HG03460 (cell line): Measurements from ENCODE around the gene FBXW11.
"Not testable (repeated sequence)": the region's sequence is repeated elsewhere in the genome, so short reads cannot be mapped to it uniquely, and the experiment has no call there.

Source experiments
- ATAC-seq: cut with Tn5 transposase; IDR thresholded peaks from one replicate; pipeline ENCODE4 v1.9.1; 2021; ENCODE audit not compliant: unreplicated experiment

The FBXW11 gene

DNA sequence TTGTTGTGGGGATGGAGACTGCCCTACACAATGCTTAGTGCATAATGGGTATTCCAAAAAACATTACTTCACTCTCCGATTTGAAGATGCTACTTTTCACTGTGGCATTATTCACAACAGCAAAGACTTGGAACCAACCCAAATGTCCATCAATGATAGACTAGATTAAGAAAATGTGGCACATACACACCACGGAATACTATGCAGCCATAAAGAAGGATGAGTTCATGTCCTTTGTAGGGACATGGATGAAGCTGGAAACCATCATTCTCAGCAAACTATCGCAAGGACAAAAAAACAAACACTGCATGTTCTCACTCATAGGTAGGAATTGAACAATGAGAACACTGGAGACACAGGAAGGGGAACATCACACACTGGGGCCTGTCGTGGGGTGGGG, 90.7 kb downstream of the FBXW11 start:
- not testable (repeated sequence) for ATAC-seq

GRCh38 chr5:171914726-171915338, 91.6 kb downstream of the FBXW11 start:
- no peak for ATAC-seq

GRCh38 chr5:171913987-171914273, 92.5 kb downstream of the FBXW11 start:
- ATAC-seq, result no peak

GRCh38 chr5:171911152-171911551, 95.3 kb downstream of the FBXW11 start:
- ATAC-seq, result no peak

DNA sequence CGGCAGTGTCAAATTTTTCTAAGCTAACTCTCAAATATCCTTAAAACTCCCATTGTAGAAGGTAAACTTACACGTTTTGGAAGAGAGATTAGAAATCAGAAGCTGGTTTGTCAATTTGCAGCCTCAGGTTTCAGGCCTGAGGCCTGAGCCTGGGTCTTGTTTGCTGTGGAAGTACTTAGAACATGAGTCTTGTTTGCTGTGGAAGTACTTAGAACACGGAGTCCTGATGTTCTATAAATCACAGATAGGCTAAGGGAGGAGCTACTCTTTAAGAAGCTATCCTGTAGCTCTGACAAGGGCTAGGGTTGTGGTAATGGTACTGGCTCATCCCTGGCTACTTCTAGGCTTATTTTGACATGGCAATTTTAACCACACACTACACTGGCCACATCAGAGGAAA, 97.8 kb downstream of the FBXW11 start:
- no peak for ATAC-seq

GRCh38 chr5:171907725-171908343, 98.6 kb downstream of the FBXW11 start:
- ATAC-seq, result peak; percentile 66

DNA sequence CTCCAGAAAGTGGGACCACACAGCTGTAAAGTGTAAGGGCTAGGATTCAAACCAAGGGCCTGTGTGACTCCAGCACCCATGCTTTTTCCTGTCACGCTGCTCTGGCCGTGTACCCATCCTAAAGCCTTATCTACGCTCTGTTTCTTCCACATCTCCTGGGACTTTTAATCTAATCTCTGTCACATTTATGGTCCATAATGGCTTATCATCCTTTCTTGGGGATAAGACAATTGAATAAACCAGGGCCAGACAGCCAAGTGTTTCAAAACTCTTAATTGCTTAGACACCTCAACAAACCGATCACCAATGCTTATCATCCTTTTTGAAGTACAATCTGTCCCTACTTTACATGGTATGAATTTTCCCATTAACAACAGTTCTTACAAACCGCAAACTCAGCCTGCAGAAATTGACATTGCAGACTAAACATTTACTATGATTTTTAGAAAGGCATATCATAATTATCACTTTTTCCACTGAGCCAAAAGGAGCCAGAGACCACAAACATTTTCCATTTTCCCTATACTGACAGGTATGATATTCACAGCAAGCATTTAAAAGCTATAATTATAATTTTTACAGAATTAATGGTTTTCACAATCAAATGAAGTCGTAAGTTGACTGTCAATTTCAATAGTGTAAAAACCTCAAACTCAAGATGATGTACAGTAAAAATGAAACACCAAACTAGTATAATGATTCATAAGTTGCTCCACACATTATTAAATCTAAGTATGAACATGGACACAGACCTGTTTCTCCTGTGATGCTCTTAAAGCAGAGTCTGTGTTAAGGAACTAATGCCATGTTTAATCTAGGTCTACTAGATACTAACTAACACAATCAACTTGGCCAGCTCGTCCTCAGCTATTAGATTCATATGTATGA, 99.5 kb downstream of the FBXW11 start:
- no peak for ATAC-seq

DNA sequence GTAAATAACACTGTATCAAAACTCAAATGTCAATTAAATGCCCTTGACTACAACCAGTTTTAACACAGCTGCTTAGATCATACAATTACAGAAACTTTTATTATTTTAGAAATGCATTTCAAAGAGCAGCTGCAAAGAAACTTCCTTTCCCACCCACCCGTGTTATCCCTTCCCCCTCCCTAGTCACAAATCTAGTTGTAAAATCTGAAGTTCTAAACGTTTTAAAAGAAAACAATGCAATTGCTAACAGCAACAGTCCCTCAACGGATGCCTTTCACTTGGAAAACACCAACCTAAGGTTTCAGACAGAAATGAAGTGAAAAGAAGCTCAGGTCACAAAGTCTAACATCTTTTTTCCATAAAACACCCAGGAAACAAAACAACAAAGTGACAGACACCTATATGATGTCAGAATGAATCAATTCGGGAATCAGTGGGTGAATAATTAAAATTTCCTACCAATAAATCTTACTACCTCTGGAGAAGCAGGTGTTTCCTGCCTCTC, 100.3 kb downstream of the FBXW11 start:
- no peak for ATAC-seq

- ATAC-seq, result no peak
Measured at GRCh38 chr5:171904886-171905285, 101.6 kb downstream of the FBXW11 start.

DNA sequence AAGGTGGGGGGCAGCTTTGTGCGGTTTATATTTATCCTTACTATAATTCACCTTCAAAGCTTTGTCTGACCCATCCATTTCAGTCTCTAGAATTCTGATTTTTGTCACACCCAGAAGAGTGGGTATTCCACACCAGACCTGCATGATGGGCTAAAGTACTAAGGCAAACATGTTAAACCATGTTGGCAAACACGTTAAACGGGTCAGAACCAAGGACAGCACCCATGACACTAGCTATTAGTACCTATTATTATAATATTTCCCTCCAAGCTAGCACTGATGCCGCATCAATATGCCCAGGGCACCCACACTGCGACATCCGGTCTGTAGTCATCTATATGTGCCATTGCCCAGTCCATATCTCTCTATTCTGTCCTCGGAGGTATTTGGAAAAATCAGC, 104.7 kb downstream of the FBXW11 start:
- no peak for ATAC-seq

DNA sequence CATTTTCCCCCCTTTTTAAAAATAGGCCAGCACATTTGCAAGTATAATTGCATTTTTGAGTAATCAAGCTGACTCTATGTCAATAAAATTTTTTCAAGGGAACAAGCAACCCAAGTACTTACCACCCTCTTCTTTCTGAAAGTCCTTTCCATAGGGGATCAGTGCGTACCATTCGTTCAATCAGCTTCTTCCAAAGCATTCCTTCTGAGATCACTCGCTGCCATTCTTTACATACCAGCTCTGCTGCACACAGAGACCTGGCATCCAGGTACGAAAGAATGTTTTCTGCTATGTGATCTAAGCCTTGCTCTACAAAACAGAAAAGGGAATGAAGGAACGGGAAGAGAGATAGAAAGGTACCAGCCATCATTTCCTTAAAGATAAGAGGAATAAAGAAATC, 106.6 kb downstream of the FBXW11 start:
- no peak for ATAC-seq

- ATAC-seq, result no peak
Measured at GRCh38 chr5:171898879-171899278, 107.6 kb downstream of the FBXW11 start.

DNA sequence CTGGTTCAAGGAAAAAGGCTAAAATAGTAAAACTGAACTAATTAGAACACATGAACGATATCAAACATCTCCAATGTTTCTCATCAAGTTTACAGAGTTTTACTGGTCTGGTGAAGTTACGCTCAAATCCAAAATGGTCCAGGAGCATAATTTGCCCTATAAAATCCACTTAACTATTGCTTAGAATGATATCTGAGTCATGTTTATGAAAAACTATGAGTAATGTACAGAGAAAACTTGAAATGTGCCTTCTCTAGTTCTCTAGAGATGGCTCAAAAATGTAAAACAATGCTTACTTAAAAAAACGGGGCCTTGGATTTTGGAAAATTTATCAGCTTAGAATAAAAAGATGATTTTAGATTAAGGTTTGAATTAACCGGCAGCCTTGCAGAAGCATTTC, 108.1 kb downstream of the FBXW11 start:
- ATAC-seq, result no peak

- no peak for ATAC-seq
Measured at GRCh38 chr5:171897231-171897630, 109.2 kb downstream of the FBXW11 start.

- no peak for ATAC-seq
Measured at GRCh38 chr5:171895081-171895480, 111.4 kb downstream of the FBXW11 start.

DNA sequence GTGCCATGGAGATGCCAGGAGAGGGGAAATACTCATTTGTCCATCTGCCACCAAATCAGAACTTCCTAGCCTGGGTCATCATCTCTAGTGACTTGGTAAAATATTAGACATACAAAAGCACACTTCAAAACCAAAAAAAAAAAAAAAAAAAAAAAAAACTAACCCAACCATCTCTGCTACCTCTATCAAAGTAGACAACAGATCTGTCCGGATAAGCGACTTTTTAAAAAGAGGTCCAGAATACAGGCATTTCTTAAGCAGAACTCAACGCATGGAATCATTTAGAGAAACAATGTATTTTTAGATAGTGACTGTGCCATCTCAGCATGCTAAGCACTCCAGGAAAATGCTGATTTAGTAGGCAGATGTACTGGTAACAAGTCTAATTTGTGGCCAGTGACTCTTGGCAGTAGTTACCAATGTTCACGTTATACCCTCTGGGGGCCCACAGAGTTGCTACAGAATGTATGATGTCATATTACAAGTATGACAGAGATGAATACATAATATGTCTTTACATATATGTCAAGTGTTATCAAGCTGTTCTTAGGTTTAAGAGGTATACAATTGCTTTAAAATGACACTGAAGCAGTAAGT, 113.0 kb downstream of the FBXW11 start:
- ATAC-seq, result no peak

DNA sequence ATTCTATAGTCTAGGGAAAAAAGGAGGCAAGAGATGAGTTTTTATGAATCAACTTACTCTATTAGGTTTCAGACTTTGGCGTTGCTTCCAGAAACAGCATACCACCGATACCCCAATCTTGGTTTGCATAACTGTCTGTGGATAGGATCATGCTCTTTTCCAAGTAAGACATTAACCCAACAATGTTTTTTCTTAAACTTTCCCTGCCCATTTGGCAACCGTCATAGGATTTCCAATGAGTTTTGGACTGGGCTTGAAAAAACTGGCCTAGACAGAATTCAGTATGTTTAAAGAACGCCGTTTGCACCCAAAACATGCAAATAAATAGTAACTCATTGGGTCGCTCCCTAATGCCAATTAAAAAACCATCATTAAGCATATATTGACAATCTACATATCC, 114.8 kb downstream of the FBXW11 start:
- ATAC-seq, result no peak

GRCh38 chr5:171891150-171891549, 115.3 kb downstream of the FBXW11 start:
- ATAC-seq, result no peak

GRCh38 chr5:171888051-171888481, 118.4 kb downstream of the FBXW11 start:
- ATAC-seq, result no peak

GRCh38 chr5:171886037-171886436, 120.4 kb downstream of the FBXW11 start:
- ATAC-seq, result not testable (repeated sequence)

DNA sequence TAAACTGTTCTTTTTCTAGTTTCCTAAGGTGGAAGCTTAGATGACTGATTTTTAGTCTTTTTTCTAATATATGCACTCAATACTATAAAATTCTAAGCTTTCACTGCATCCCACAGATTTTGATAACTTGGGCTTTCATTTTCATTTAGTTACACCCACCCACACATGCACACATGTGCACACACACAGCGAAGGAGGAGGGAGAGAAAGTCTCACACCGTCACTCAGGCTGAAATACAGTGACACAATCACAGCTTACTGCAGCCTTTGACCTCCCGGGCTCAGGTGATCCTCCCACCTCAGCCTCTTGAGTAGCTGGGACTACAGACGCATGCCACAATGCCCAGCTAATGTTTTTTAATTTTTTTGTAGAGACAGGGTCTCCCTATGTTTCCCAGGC, 124.3 kb downstream of the FBXW11 start:
- ATAC-seq, result no peak

DNA sequence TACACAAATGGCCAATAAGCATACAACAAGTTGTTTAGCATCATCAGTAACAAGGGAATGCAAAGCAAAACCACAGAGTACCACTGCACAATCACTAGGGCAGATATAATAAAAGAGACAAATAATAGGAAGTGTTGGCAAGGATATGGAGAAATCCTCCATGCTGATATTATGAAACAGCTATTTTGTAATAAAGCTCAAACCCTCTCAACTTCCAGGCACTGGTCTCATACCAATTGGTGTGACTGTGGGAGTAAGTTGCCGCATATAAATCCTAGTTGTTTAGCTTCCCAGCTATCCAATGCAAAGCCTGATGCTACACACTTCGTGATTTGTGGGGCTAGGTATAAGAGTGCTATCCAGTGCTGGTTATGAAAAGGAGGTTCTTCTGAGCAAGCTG, 132.2 kb downstream of the FBXW11 start:
- ATAC-seq, result no peak
